ENCODE data around the gene CHAF1A.

CHAF1A gene

DNA sequence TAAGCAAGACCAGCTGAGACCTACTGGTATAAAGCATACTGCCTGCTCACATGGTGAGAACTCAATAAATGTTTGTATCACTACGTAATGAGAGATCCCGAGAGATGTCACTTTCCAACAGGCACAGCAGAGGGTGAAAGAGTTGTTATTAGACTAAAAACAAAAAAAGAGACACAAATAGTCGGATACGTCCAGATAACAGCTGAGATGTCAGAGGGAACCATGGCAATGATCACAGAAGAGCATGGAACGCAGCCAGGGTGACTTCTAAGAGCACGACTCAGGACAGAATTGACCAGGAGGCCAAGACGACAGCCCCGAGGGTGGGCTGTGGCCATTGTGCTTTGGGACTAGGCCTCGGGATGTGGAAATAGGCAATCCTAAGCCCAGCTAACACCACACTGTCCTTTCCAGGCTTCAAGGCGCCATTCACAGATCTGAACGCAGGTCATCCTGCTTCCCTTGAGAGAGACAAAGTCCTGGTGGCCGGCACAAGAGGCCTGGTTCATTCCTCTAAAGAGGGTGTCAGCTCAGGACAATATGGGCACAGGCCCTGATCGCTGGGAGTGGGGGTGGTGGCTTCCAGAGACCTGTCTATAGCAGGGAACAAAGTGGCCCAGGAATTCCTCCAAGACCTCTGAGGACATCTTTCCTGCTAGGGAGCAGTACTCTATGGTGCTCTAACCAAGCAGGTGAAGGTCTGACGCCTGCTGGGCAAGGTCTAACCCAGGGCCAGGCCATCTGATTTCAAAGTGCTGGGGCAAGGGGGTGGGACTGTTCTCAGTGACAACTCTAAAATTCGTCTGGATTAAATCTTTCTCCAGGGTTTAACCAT is 5.3 kb upstream of the CHAF1A start:
- no peak for TF ChIP-seq GATA3 (IDR thresholded peaks at IDR 0.05; ENCODE audit: low read depth, low read length)
- TF ChIP-seq GATA2 (IDR thresholded peaks at IDR 0.05; ENCODE audit: low read depth, low read length), result no peak

DNA sequence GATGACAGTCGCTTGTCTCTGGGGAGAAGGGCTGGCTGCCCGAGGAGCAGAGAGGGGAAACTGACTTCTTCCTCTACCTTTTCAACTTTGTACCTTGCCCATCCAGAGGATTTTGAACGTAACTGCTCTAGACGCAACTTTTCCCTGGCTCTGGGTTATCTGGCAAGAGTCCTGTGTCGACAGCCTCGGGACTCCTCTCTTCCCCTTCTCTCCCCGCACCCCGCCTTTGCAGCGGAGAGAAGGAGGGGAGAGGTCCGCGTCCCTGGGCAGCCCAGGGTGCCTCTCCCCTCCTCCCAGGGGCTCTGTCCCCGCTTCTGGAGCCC is 2.7 kb upstream of the CHAF1A start:
- TF ChIP-seq GATA2 (IDR thresholded peaks at IDR 0.05; ENCODE audit: low read depth, low read length), result no peak

DNA sequence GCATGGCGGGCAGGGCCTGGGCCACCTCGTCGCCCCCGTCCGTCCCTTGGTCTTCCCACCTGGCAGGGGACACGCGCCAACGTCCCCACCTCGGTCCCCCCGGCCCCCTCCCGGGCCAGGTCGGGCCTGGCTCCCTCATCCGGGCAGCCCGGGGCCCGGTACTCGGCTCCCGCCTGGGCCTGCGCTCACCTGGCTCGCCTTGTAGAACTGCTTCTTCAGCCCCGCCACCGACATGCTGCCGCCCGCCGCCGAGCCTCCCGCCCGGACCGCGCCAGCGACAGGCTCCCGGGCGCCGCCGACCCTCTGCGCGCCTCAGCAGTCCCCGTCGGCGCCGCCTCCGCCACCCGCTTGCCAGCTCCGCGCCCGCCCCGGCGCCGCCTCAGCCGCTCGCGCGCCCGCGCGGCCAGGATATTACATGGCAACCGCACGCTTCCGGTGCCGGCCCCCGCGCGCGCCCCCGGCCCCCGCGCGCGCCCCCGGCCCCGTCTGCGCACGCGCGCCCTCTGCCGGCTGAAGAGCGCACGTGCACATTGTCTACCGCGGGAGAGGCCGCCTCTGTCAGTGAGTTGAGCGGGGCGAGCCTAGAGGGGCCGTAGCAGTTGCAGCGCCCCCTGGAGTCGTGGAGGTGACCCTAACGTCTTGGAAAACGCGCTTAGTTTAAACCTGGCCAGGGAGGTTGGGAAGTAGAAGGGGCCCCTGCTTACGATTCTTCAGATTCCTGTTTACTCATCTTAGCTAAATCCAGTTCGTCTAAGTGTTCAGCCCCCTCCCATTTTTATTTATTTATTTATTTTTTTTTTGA is 2.1 kb upstream of the CHAF1A start, which contains the start of gene SH3GL1:
Gene SH3GL1 (minus strand): TSS at position 413 of the 802 bp plus-strand sequence. CDS start 179 bp downstream, at position 234.
- TF ChIP-seq GATA2 (IDR thresholded peaks at IDR 0.05; ENCODE audit: low read depth, low read length), result no peak
- TF ChIP-seq GATA3 (IDR thresholded peaks at IDR 0.05; ENCODE audit: low read depth, low read length), result no peak

DNA sequence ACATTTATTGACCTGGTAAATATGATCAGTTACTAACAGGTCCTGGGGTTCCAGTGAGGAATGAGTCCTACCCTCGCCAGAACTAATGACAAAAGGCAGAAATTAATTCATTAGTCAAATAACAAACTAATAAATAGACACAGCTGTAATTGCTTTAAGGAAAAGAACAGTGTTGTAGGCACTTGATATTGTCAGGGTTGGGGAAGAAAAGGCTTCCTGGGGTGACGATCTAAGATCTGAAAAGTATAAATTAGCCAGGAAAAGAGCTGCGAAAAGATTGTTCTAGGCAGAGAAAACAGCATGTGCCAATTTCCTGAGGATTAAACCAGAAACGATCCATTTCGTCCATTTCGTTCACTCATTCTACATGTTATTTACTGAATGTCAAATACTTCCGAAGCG is 670 bp upstream of the CHAF1A start:
- TF ChIP-seq GATA3 (IDR thresholded peaks at IDR 0.05; ENCODE audit: low read depth, low read length) (no peak), GATA2 (IDR thresholded peaks at IDR 0.05; ENCODE audit: low read depth, low read length) (no peak)

DNA sequence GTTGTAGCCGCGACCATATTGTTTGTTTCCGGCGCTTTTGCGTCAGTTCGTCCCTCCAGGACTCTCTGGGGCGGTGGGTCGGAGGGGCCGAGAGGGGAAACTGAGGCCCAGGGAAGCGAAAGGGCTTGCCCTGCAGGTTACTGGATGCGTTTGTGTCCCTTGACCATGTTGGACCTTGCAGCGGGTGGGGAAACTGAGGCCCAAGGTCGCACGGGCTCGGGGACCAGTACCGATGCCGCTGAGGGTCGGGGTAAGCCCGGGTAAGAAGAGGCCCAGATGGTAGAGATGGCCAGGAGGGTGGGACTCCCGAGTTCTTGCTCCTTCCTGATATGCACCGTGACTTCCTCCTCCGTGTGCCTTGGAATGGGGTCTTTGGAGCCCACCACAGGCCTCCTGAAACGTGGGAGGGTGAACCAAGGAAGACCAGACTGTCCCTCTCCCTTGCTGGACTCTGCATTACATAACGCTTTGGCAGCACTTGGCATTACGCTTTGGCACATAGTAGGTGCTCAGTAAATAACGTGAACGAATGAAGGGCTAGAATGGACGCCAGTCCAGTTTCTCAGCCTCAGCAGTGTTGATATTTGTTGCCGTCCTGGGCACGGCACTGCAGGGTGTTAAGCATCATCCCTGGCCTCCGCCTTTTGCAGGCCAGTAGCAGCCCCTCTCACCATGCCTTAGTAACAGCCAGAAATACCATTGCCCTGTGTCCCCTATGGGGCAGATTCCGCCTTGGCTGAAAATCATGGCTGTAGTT is 743 bp downstream of the CHAF1A start:
- TF ChIP-seq GATA2 (IDR thresholded peaks at IDR 0.05; ENCODE audit: low read depth, low read length), result no peak
- TF ChIP-seq GATA3 (IDR thresholded peaks at IDR 0.05; ENCODE audit: low read depth, low read length), result no peak

DNA sequence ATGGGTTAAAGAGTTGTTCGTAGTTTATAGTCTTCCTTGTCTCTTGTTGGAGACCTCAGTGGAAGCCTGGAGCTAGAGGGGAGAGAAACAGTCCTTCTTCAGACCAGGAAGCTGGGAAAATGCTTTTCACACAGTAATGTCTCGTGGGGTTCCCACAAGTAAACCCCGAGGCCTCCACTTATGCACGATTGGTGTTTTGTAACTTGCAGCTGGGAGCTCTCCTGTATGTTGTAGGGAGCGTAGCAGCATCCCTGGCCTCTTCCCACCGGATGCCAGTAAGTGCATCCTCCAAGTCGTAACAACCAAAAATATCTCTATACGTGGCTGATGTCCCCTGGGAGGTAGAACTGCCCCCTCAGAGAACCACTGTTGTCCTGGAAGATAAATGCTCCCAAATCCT is 3.5 kb downstream of the CHAF1A start:
- no peak for TF ChIP-seq GATA3 (IDR thresholded peaks at IDR 0.05; ENCODE audit: low read depth, low read length)

DNA sequence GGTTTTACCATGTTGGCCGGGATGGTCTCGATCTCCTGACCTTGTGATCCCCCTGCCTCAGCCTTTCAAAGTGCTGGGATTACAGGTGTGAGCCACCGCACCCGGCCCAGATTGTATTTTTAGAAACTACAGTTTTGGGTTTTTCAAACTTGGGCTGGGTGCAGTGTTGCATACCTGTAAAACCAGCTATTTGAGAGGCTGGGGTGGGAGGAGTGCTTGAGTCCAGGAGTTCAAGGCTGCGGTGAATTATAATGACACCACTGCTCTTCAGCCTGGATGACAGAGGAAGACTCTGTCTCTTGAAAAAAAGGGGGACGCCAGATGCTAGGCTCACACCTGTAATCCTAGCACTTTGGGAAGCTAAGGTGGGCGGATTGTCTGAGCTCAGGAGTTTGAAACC is 4.2 kb downstream of the CHAF1A start:
- TF ChIP-seq GATA2 (IDR thresholded peaks at IDR 0.05; ENCODE audit: low read depth, low read length) (no peak), GATA3 (IDR thresholded peaks at IDR 0.05; ENCODE audit: low read depth, low read length) (no peak)

DNA sequence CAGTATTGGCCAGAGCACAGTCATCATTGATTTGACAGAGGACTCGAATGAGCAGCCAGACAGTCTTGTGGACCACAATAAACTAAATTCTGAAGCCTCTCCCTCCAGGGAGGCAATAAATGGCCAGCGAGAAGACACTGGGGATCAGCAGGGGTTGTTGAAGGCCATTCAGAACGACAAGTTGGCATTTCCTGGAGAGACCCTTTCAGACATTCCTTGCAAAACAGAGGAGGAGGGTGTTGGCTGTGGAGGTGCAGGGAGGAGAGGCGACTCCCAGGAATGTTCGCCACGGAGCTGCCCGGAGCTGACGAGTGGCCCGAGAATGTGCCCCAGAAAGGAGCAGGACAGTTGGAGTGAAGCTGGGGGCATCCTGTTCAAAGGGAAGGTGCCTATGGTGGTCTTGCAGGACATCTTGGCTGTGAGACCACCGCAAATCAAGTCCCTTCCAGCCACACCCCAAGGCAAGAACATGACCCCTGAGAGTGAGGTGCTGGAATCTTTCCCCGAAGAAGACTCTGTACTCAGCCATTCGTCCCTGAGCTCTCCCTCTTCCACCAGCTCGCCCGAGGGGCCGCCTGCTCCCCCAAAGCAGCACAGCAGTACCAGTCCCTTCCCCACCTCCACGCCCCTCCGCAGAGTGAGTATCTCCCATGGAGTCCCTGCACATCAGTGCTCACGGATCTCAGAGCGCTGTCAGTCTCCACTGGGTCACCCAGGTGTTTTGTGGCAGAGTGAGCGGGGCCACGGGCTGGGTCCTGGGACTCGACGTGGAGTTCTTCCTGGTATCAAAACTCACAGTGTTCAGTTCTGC is 6.9 kb downstream of the CHAF1A start:
- TF ChIP-seq GATA2 (IDR thresholded peaks at IDR 0.05; ENCODE audit: low read depth, low read length) (no peak), GATA3 (IDR thresholded peaks at IDR 0.05; ENCODE audit: low read depth, low read length) (no peak)

GRCh38 chr19:4413588-4413987 is 11.1 kb downstream of the CHAF1A start:
- TF ChIP-seq GATA3 (IDR thresholded peaks at IDR 0.05; ENCODE audit: low read depth, low read length), result no peak
- no peak for TF ChIP-seq GATA2 (IDR thresholded peaks at IDR 0.05; ENCODE audit: low read depth, low read length)

GRCh38 chr19:4414144-4414799 is 11.8 kb downstream of the CHAF1A start:
- no peak for TF ChIP-seq GATA2 (IDR thresholded peaks at IDR 0.05; ENCODE audit: low read depth, low read length)
- no peak for TF ChIP-seq GATA3 (IDR thresholded peaks at IDR 0.05; ENCODE audit: low read depth, low read length)

GRCh38 chr19:4414800-4415321 is 12.4 kb downstream of the CHAF1A start:
- TF ChIP-seq GATA2 (IDR thresholded peaks at IDR 0.05; ENCODE audit: low read depth, low read length), result no peak
- no peak for TF ChIP-seq GATA3 (IDR thresholded peaks at IDR 0.05; ENCODE audit: low read depth, low read length)

- TF ChIP-seq GATA3 (IDR thresholded peaks at IDR 0.05; ENCODE audit: low read depth, low read length) (no peak), GATA2 (IDR thresholded peaks at IDR 0.05; ENCODE audit: low read depth, low read length) (no peak)
These were observed 12.9 kb downstream of the CHAF1A start for GRCh38 chr19:4415352-4415751.

DNA sequence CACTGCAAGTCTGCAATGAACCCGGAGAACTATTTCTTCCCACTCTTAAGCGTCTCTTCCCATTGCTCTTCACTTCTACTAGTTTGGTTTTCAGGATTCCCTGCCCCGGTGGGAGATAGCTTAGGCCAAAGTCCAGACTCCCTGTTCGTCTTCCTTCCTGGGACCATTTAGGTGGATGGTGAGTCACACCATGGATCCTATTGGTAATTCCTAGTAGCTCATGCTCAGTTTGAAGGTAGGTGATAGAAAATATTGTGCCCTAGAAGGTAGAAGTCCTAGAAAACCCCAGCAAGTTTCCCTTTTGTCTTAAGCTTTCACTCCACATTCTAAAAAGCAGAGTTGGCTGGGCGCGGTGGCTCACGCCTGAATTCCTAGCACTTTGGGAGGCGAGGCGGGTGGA is 13.8 kb downstream of the CHAF1A start:
- TF ChIP-seq GATA3 (IDR thresholded peaks at IDR 0.05; ENCODE audit: low read depth, low read length) (no peak), GATA2 (IDR thresholded peaks at IDR 0.05; ENCODE audit: low read depth, low read length) (no peak)
